MM.1S (cell line): ENCODE data around the gene DDIT4L.

Source experiments
- CTCF ChIP-seq: fragments of 300-600 bp; sonication (generic); IDR thresholded peaks from 2 replicates; pipeline ENCODE4 v1.5.1; 2016; ENCODE audit warnings: antibody characterized with exemption, low read length, mixed read lengths
- EZH2 ChIP-seq: fragments of 300-600 bp; sonication (generic); optimal IDR thresholded peaks from 2 replicates; pipeline ENCODE3; 2017; ENCODE audit warnings: low read depth, mild to moderate bottlenecking, antibody characterized with exemption, low read length, mixed read lengths
- EZH2phosphoT487 ChIP-seq: fragments of 300-600 bp; sonication (generic); IDR thresholded peaks from 2 replicates; pipeline ENCODE4 v1.6.1; 2018; ENCODE audit warnings: antibody characterized with exemption, low read length

- no peak for TF ChIP-seq EZH2
- no peak for TF ChIP-seq EZH2phosphoT487
- TF ChIP-seq CTCF: no peak
Observed at GRCh38 chr4:100240008-100240407, 49.7 kb upstream of the DDIT4L start.
